Activated naive CD8-positive, alpha-beta T cell treated with anti-CD3 and anti-CD28 coated beads, Interleukin-2, amount 50 U/mL, for 24 hours (primary cell): ENCODE data around the gene ACOXL.

ENCODE experiments used
- ATAC-seq: fragments of 150-1000 bp; cut with Tn5 transposase; one replicate; pipeline ENCODE4 v1.10.0; 2021
- DNase-seq: peaks from one replicate; pipeline ENCODE4 v3.0.0; 2021
- H3K27ac Mint-ChIP-seq: one replicate; pipeline ENCODE4 v1.8.0; 2021; ENCODE audit warnings: mild to moderate bottlenecking, mixed read lengths
- H3K27me3 Mint-ChIP-seq: one replicate; pipeline ENCODE4 v1.8.0; 2021; ENCODE audit warnings: mixed read lengths
- H3K36me3 Mint-ChIP-seq: one replicate; pipeline ENCODE4 v1.8.0; 2021; ENCODE audit warnings: low read depth, mixed read lengths
- H3K4me1 Mint-ChIP-seq: one replicate; pipeline ENCODE4 v1.8.0; 2021; ENCODE audit warnings: mixed read lengths
- H3K4me3 Mint-ChIP-seq: one replicate; pipeline ENCODE4 v1.8.0; 2021; ENCODE audit warnings: mild to moderate bottlenecking, moderate library complexity, mixed read lengths
- H3K9me3 Mint-ChIP-seq: one replicate; pipeline ENCODE4 v1.8.0; 2021; ENCODE audit warnings: mixed read lengths

ACOXL gene

GRCh38 chr2:110881908-110882307 is 149.5 kb downstream of the ACOXL start:
- DNase-seq (no peak), ATAC-seq (peak; percentile 94)
- Mint-ChIP-seq H3K36me3 (peaks cover 9% of the 10 kb centered on the region), H3K9me3 (peaks cover 16% of the 10 kb centered on the region), H3K27me3 (peaks cover 37% of the 10 kb centered on the region), H3K4me3 (no peak overlapping the region), H3K4me1 (peaks cover 16% of the 10 kb centered on the region), H3K27ac (no peak overlapping the region)

- Mint-ChIP-seq H3K4me1 (peaks cover 10% of the 10 kb centered on the region), H3K27ac (no peak overlapping the region)
These were observed 151.0 kb downstream of the ACOXL start for GRCh38 chr2:110883406-110883805.

GRCh38 chr2:110885256-110885655 is 152.9 kb downstream of the ACOXL start:
- no peak overlapping the region for H3K27ac Mint-ChIP-seq
- H3K36me3 Mint-ChIP-seq, result no peaks in the 10 kb centered on the region
- ATAC-seq (no peak), DNase-seq (no peak)
- H3K4me3 Mint-ChIP-seq, result no peak overlapping the region
- peaks cover 10% of the 10 kb centered on the region for H3K4me1 Mint-ChIP-seq
- peaks cover 37% of the 10 kb centered on the region for H3K27me3 Mint-ChIP-seq
- peaks cover 7% of the 10 kb centered on the region for H3K9me3 Mint-ChIP-seq

More at GRCh38 chr2:110883406-110883805, 151.0 kb downstream of the ACOXL start:
- Mint-ChIP-seq H3K27me3 (peaks cover 31% of the 10 kb centered on the region), H3K4me3 (no peak overlapping the region), H3K36me3 (peaks cover 4% of the 10 kb centered on the region), H3K9me3 (peaks cover 9% of the 10 kb centered on the region)
- ATAC-seq, result no peak
- no peak for DNase-seq

GRCh38 chr2:110886826-110887573 is 154.6 kb downstream of the ACOXL start:
- DNase-seq, result no peak
- no peak overlapping the region for H3K27ac Mint-ChIP-seq
- H3K27me3 Mint-ChIP-seq, result peaks cover 32% of the 10 kb centered on the region
- H3K4me3 Mint-ChIP-seq, result no peak overlapping the region
- H3K4me1 Mint-ChIP-seq, result peaks cover 5% of the 10 kb centered on the region
- ATAC-seq, result no peak
- H3K9me3 Mint-ChIP-seq, result peaks cover 4% of the 10 kb centered on the region
- no peaks in the 10 kb centered on the region for H3K36me3 Mint-ChIP-seq

- no peak for DNase-seq
- Mint-ChIP-seq H3K27ac (no peak overlapping the region), H3K27me3 (peaks cover 29% of the 10 kb centered on the region), H3K4me3 (no peak overlapping the region), H3K36me3 (no peaks in the 10 kb centered on the region), H3K9me3 (peaks cover 4% of the 10 kb centered on the region), H3K4me1 (no peaks in the 10 kb centered on the region)
- ATAC-seq, result no peak
These were observed 156.0 kb downstream of the ACOXL start for GRCh38 chr2:110888411-110888810.

- peaks cover 33% of the 10 kb centered on the region for H3K27me3 Mint-ChIP-seq
- ATAC-seq (no peak), DNase-seq (no peak)
- no peak overlapping the region for H3K27ac Mint-ChIP-seq
- no peaks in the 10 kb centered on the region for H3K36me3 Mint-ChIP-seq
- no peak overlapping the region for H3K4me3 Mint-ChIP-seq
- H3K4me1 Mint-ChIP-seq, result no peaks in the 10 kb centered on the region
- peaks cover 12% of the 10 kb centered on the region for H3K9me3 Mint-ChIP-seq
These were observed 159.3 kb downstream of the ACOXL start for GRCh38 chr2:110891626-110892025.

- no peak for DNase-seq
- ATAC-seq, result no peak
- no peaks in the 10 kb centered on the region for H3K4me1 Mint-ChIP-seq
- peaks cover 17% of the 10 kb centered on the region for H3K27me3 Mint-ChIP-seq
- no peak overlapping the region for H3K4me3 Mint-ChIP-seq
- H3K27ac Mint-ChIP-seq, result no peak overlapping the region
- peaks cover 8% of the 10 kb centered on the region for H3K9me3 Mint-ChIP-seq
- no peaks in the 10 kb centered on the region for H3K36me3 Mint-ChIP-seq
These were observed 163.9 kb downstream of the ACOXL start for GRCh38 chr2:110896226-110896625.

GRCh38 chr2:110897966-110898365 is 165.6 kb downstream of the ACOXL start:
- H3K4me1 Mint-ChIP-seq, result no peaks in the 10 kb centered on the region
- no peak for DNase-seq
- no peaks in the 10 kb centered on the region for H3K36me3 Mint-ChIP-seq
- H3K27me3 Mint-ChIP-seq, result peaks cover 17% of the 10 kb centered on the region
- ATAC-seq, result no peak
- H3K4me3 Mint-ChIP-seq, result no peak overlapping the region
- H3K27ac Mint-ChIP-seq, result no peak overlapping the region
- H3K9me3 Mint-ChIP-seq, result peaks cover 8% of the 10 kb centered on the region

- H3K36me3 Mint-ChIP-seq, result no peaks in the 10 kb centered on the region
- ATAC-seq (no peak), DNase-seq (no peak)
- no peak overlapping the region for H3K4me3 Mint-ChIP-seq
- H3K27ac Mint-ChIP-seq, result no peak overlapping the region
- peaks cover 9% of the 10 kb centered on the region for H3K4me1 Mint-ChIP-seq
- H3K9me3 Mint-ChIP-seq, result peaks cover 16% of the 10 kb centered on the region
- H3K27me3 Mint-ChIP-seq, result peaks cover 9% of the 10 kb centered on the region
These were observed 167.8 kb downstream of the ACOXL start for GRCh38 chr2:110900191-110900590.

- no peak overlapping the region for H3K27ac Mint-ChIP-seq
- peaks cover 8% of the 10 kb centered on the region for H3K9me3 Mint-ChIP-seq
- no peaks in the 10 kb centered on the region for H3K36me3 Mint-ChIP-seq
- no peak for ATAC-seq
- H3K4me1 Mint-ChIP-seq, result peaks cover 9% of the 10 kb centered on the region
- H3K27me3 Mint-ChIP-seq, result peaks cover 7% of the 10 kb centered on the region
- no peak overlapping the region for H3K4me3 Mint-ChIP-seq
- no peak for DNase-seq
These were observed 171.2 kb downstream of the ACOXL start for GRCh38 chr2:110903548-110903947.

GRCh38 chr2:110904116-110904778 is 171.9 kb downstream of the ACOXL start:
- peaks cover 7% of the 10 kb centered on the region for H3K27me3 Mint-ChIP-seq

GRCh38 chr2:110904779-110905148 is 172.4 kb downstream of the ACOXL start:
- peaks cover 7% of the 10 kb centered on the region for H3K27me3 Mint-ChIP-seq
- ATAC-seq (no peak), DNase-seq (no peak)
- peaks cover 10% of the 10 kb centered on the region for H3K4me1 Mint-ChIP-seq
- no peaks in the 10 kb centered on the region for H3K36me3 Mint-ChIP-seq
- H3K9me3 Mint-ChIP-seq, result peaks cover 8% of the 10 kb centered on the region
- H3K27ac Mint-ChIP-seq, result peak overlapping the region; percentile 47
- no peak overlapping the region for H3K4me3 Mint-ChIP-seq

More at GRCh38 chr2:110904116-110904778, 171.9 kb downstream of the ACOXL start:
- peak; percentile 6 for DNase-seq
- Mint-ChIP-seq H3K27ac (peak overlapping the region; percentile 47), H3K4me3 (no peak overlapping the region), H3K36me3 (no peaks in the 10 kb centered on the region), H3K9me3 (peaks cover 8% of the 10 kb centered on the region), H3K4me1 (peaks cover 9% of the 10 kb centered on the region)
- ATAC-seq, result peak; percentile 79

GRCh38 chr2:110905217-110905616 is 172.8 kb downstream of the ACOXL start:
- no peak for ATAC-seq
- DNase-seq, result no peak
- peaks cover 14% of the 10 kb centered on the region for H3K4me1 Mint-ChIP-seq

GRCh38 chr2:110906613-110907298 is 174.4 kb downstream of the ACOXL start:
- H3K4me3 Mint-ChIP-seq, result no peak overlapping the region
- H3K4me1 Mint-ChIP-seq, result peaks cover 17% of the 10 kb centered on the region
- no peak for ATAC-seq
- peaks cover 7% of the 10 kb centered on the region for H3K27me3 Mint-ChIP-seq
- H3K27ac Mint-ChIP-seq, result no peak overlapping the region
- H3K9me3 Mint-ChIP-seq, result peaks cover 27% of the 10 kb centered on the region
- no peak for DNase-seq
- peaks cover 6% of the 10 kb centered on the region for H3K36me3 Mint-ChIP-seq

More at GRCh38 chr2:110905217-110905616, 172.8 kb downstream of the ACOXL start:
- Mint-ChIP-seq H3K27ac (no peak overlapping the region), H3K9me3 (peaks cover 13% of the 10 kb centered on the region), H3K4me3 (no peak overlapping the region), H3K27me3 (peaks cover 7% of the 10 kb centered on the region), H3K36me3 (no peaks in the 10 kb centered on the region)

- ATAC-seq (no peak), DNase-seq (no peak)
- Mint-ChIP-seq H3K4me1 (peaks cover 10% of the 10 kb centered on the region), H3K27ac (no peak overlapping the region), H3K4me3 (no peak overlapping the region), H3K9me3 (peaks cover 38% of the 10 kb centered on the region), H3K27me3 (peaks cover 11% of the 10 kb centered on the region), H3K36me3 (peaks cover 6% of the 10 kb centered on the region)
These were observed 177.1 kb downstream of the ACOXL start for GRCh38 chr2:110909501-110909900.
